CD4-positive, alpha-beta T cell treated with Interleukin-4 for 1 hour (primary cell): ENCODE measurements around the gene HBE1.
"Not testable (repeated sequence)": the region's sequence is repeated elsewhere in the genome, so short reads cannot be mapped to it uniquely, and the experiment has no call there.

ENCODE experiments used
- DNase-seq, 2 donors: peaks; one replicate each; pipeline ENCODE4 v3.0.0-alpha.2; 2020 to 2022

HBE1 gene

DNA sequence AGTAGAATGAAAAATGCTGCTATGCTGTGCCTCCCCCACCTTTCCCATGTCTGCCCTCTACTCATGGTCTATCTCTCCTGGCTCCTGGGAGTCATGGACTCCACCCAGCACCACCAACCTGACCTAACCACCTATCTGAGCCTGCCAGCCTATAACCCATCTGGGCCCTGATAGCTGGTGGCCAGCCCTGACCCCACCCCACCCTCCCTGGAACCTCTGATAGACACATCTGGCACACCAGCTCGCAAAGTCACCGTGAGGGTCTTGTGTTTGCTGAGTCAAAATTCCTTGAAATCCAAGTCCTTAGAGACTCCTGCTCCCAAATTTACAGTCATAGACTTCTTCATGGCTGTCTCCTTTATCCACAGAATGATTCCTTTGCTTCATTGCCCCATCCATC lies 14.9 kb upstream of the HBE1 start:
- DNase-seq: no peak

DNA sequence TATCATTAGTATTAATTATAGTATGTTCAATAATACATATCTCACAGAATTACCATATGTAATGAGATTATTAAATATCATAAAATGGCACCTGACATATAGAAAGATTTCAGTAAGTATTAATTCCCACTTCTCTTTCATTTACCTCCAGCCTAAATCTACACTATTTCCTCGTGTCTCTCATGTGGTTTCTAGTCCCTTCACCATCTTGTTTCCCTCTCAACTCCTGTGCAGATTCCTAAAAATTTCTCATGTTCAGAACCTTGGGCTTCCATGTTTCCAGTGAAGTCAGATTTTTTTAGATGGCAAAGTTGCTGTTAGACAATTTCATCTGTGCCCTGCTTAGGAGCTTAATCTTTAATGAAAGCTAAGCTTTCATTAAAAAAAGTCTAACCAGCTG lies 14.1 kb upstream of the HBE1 start:
- DNase-seq: no peak

DNA sequence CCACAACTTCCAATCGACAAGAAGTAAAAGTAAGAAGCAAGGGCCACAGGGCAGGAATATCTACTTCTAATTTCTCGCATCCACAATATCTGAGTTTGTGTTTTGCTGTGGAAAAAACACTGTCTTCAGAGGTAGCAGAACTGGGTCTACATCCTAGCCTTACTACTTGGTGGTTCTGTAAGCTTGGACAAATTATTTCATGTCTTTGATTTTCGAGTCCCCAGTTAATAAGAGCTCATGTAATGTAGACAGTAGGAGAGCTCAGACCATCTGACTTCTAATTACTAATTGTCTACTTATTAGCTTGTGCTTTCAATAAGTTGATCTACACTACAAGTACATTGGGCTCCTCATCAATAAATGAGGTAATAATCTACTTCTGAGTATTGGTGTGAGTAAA lies 13.3 kb upstream of the HBE1 start:
- no peak for DNase-seq

DNA sequence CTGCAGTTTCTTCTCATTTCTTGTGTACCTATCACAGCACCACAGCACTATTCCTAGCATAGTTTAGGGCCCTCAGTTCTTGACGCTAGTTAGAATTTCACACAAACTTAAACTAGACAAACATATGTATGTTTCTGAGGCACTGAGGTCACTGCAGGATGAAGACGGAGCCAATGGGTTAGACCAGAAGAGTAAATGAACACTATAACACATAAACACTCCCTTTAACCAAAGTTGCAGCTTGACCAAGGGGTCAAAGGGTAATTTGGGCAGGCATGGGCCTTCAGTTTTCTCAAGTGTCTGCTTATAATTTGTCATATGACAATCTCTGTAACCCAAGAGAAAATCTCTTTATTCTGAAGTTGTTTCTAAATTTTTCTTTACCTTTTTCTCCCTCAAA lies 12.9 kb upstream of the HBE1 start:
- no peak for DNase-seq

DNA sequence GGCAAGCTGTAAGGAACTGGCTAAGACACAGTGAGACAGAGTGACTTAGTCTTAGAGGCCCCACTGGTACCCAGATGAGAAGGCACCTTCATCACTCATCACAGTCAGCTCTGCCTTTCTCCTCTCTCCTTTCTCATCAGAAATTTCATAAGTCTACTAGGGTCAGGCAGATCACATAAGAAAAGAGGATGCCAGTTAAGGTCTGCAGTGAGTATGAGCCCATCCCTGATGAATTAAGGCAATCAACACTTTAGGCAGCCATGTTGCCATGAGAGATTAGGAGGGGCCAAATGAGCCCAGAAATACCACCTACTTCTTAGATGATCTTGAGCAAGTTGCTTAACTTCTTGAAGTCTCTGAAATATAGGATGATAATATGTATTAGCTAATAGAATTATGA lies 11.9 kb upstream of the HBE1 start:
- no peak for DNase-seq

DNA sequence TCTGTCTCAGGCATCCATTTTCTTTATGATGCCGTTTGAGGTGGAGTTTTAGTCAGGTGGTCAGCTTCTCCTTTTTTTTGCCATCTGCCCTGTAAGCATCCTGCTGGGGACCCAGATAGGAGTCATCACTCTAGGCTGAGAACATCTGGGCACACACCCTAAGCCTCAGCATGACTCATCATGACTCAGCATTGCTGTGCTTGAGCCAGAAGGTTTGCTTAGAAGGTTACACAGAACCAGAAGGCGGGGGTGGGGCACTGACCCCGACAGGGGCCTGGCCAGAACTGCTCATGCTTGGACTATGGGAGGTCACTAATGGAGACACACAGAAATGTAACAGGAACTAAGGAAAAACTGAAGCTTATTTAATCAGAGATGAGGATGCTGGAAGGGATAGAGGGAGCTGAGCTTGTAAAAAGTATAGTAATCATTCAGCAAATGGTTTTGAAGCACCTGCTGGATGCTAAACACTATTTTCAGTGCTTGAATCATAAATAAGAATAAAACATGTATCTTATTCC lies 10.9 kb upstream of the HBE1 start:
- DNase-seq: peak; percentile 1 to 36

DNA sequence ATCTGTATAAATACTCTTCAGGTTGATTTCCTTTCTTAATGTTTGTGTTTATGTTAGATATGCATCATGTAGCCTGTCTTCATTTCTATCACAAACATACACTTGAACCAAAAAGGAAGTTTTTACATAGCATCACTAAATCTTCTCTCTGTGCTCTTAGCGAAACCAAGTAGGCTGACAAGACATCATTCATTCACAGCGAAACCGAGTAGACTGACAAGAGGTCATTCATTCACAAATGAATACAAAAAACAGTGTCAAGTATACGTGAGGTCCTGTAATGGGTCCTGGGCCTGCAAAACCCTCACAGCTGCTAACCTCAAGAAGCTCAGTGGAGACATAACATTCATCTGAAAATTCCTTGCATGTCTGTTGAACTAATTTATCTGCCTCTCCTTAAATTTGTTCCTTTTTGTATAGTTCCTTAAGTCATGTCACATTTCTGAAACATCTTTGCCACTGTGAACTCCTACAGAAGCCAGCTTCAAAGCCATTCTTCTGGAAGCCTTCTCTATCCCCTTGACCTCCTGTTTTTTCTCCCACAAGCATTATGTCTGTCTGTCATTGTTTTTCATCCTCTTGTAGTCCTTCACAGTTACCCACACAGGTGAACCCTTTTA lies 9.8 kb upstream of the HBE1 start:
- DNase-seq: no peak

DNA sequence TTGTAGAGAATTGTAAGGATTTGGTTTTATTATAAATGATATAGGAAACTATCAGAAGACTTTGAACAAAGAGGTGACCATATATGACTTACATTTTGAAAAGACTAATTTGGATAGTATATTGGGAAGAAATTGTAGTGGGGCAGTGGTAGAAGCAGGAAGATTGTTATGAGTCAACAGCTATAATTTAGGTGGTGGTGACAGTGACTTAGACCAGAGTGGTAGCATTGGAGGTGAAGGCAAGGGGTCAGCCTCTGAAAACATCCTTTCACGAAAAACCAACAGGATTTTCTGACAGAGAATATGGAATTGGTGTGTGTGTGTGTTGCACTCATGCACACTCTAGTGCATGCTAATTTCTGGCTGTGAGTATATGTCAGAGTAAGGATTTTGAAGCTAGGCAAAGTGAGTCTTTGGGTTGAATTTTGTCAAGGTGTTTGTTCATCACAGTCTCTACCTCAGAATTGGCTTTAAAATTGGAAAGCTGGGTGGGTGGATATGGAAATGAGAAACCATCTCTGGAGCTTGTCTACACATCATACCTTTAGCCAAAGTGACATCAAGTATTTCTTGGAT lies 8.2 kb upstream of the HBE1 start:
- DNase-seq: no peak

DNA sequence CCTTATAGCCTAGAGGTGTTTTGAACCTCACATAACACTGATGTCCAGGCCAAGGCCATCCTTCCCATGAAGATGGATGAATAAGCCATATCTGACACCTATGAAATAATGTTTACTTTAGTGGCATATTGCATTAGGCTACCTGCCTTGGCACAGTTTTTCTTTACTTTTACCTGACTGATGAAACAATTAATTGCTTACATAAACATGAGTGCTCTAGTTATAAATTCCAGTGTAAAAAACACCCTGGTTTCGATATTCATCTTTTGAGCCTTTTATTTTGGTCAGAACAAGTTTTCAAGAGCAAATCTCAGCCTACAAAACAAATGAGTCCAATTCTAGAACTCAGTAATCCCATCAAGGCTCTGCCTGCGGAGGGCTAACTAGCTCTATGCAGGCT lies 7.0 kb upstream of the HBE1 start:
- no peak for DNase-seq

DNA sequence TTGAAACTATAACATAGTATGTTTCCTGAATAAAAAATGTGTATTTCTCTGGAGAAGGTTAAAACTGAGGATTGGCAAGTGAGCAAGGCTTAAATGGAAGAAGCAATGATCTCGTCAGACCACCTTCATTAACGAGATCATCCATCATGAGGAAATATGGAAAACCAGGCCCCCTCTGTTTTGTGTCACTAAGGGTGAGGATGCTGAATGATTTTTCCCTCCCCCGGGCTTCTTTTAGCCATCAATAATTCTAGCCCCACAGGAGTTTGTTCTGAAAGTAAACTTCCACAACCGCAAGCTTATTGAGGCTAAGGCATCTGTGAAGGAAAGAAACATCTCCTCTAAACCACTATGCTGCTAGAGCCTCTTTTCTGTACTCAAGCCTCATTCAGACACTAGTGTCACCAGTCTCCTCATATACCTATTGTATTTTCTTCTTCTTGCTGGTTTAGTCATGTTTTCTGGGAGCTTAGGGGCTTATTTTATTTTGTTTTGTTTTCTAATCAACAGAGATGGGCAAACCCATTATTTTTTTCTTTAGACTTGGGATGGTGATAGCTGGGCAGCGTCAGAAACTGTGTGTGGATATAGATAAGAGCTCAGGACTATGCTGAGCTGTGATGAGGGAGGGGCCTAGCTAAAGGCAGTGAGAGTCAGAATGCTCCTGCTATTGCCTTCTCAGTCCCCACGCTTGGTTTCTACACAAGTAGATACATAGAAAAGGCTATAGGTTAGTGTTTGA lies 5.8 kb upstream of the HBE1 start:
- no peak for DNase-seq

DNA sequence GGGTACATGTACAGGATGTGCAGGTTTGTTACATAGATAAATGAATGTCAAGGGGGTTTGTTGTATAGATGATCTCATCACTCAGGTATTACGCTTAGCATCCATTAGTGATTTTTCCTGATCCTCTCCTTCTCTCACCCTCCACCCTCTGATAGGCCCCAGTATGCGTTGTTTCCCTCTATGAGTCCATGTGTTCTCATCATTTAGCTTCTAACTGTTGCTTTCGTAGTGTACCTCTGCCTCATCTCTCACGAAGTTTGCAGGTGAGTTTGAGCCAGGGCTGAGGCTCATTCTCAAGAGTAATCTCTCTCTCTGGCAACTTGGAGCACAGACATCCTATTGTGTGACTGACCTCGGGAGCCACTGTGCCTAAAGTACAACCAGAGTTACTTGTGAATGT lies 4.7 kb upstream of the HBE1 start:
- no peak for DNase-seq

DNA sequence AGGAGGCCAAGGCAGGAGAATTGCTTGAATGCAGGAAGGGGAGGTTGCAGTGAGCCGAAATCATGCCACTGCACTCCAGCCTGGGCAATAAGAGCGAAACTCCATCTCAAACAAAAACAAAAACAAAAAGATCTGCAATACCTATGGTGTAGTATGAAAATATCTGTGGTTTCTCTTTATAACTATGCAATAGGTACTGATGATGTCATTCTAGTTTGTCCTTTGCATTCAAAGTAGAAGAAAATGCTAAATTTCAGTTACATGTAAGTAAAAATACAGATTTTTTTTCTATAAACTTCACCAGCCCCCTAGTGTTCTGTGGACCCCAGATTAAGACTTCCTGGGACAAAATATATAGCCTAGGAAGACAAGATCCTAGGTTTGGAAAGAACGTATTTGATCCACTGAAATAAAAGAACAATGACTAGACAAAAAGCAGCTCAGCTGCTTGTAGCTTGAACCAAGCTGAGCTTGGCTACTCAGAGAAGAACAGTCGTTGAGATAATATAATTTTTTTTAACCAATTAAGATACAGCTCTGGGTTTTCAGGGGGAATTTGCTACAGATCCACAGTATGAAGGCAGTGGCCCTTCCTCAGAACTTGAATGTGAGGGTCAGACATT lies 2.8 kb upstream of the HBE1 start:
- DNase-seq: no peak

DNA sequence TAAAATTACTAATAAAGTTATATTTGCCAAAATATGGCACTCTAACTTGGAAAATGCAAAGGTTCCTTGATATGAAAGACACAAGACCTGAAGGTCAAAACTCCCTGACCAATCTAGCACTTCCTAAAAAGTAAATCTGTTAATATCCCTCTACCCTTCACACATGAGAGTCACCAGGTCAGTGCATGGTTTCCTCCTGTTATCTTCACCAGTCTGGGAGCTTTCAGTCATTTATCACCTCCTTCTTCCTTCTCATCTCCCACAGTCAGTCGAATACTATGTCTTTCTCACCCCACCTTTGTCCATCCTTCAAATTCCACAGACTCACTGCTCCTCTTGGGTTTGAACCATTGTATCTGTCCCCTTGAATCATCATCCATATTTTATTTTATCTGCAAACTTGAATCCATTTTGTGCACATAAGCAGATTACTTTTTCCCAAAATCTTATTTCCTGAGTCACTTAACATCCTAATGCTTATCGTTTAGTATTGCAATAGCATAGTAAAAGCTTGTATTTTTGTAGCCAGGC lies 2.6 kb downstream of the HBE1 start:
- no peak for DNase-seq

DNA sequence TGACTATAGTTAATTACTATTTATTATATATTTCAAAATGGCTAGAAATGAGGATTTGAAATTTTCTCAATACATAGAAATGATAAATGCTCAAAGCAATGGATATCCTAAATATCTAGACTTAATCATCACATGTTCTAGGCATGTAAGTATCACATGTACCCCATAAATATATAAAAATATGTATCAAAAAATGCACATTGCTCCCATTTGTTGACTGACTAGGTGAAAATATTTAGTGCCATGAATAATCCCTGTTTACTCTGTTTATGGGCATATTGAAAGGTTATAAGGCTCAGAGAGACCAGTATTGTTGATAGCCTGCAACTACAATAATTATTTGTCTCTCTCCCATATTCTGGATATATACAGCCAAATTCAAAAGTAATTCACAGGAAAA lies 3.1 kb downstream of the HBE1 start:
- no peak for DNase-seq

DNA sequence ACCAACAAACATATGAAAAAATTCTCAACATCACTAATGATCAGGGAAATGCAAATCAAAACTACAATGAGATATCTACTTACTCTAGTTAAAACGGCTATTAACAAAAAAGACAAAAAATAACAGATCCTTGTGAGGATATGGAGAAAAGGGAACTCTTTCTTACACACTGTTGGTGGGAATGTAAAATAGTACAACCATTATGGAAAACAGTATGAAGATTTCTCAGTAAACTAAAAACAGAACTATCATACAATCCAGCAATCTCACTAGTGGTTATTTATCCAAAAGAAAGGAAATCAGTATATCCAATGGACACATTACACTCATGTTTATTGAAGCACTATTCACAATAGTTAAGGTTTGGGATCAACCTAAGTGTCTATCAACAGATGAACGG lies 3.9 kb downstream of the HBE1 start:
- no peak for DNase-seq

DNA sequence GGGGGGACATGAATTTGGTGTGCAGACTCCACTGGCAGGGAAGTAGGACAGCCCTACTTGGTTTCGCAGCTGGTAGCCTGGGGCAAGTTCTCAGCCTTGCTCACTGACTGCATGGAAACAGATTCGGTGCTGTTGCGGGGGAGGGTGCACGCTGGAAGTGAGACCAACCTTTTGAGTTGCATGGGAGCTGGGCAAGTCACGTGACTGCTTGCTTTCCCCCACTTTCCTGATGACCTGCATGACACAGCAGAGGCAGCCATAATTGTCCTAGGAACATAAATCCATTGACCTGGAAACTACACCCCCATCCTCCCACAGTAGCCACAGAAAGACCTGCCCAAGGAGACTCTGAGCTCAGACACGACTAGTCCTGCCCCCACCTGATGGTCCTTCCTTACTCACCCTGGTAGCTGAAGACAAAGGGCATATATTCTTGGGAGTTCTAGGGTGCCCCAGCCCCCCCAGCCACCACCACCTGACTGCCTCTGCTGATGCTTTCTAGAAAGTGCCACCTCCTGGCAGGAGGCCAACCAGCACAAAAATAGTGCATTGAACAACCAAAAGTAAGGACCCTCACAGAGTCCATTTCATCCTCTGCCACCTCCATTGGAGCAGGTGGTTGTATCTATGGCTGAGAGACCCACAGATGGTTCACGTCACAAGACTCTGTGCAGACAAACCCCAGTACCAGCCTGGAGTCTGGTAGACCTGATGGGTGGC lies 11.0 kb downstream of the HBE1 start:
- DNase-seq: no peak

DNA sequence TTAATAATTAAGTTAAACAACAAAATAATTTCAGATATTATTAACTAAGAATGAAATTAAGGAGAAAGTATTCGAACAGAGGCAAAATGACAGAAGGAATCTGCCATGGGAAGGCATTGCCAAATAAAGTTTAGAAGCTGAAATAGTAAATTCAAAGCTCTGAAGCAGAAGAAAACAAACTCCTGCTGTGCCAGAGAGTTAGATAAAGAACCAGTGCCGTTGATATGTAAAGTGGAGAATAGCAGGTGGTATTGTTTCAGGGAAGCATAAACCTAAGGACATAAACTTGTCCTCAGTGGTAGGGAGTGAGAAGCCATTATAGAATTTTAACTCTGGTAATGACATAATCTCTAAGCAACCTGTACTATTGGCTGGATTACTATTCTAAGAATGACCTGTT lies 12.4 kb downstream of the HBE1 start:
- no peak for DNase-seq

DNA sequence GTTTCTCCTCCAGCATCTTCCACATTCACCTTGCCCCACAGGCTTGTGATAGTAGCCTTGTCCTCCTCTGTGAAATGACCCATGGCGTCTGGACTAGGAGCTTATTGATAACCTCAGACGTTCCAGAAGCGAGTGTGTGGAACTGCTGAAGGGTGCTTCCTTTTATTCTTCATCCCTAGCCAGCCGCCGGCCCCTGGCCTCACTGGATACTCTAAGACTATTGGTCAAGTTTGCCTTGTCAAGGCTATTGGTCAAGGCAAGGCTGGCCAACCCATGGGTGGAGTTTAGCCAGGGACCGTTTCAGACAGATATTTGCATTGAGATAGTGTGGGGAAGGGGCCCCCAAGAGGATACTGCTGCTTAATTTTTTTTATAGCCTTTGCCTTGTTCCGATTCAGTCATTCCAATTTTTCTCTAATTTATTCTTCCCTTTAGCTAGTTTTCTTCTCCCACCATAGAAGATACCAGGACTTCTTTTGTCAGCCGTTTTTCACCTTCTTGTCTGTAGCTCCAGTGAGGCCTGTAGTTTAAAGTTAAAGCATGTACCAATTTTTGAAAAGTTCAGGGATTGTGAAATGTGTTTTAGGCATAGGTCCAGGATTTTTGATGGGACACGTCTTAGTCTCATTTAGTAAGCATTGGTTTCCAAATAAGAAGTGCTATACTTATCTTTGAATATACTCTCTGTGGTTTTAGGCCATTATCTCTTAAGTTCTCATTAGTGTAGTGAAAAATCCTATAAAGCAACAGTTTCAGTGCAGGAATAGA lies 14.9 kb downstream of the HBE1 start, which contains the start of gene HBG2:
Gene HBG2, minus strand, starts transcription at position 136 of the 768 bp plus-strand sequence. Its CDS starts 53 bp downstream, at position 83.
- not testable (repeated sequence) for DNase-seq

DNA sequence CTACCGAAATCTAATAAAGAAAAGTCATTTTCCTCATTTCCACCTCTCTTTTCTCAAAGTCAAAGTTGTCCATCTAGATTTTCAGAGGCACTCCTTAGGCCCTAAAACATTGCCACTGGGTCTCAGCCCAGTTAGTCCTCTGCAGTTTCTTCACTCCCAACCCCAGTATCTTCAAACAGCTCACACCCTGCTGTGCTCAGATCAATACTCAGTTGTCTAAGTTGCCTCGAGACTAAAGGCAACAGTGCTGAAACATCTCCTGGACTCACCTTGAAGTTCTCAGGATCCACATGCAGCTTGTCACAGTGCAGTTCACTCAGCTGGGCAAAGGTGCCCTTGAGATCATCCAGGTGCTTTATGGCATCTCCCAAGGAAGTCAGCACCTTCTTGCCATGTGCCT lies 15.7 kb downstream of the HBE1 start:
- not testable (repeated sequence) for DNase-seq

DNA sequence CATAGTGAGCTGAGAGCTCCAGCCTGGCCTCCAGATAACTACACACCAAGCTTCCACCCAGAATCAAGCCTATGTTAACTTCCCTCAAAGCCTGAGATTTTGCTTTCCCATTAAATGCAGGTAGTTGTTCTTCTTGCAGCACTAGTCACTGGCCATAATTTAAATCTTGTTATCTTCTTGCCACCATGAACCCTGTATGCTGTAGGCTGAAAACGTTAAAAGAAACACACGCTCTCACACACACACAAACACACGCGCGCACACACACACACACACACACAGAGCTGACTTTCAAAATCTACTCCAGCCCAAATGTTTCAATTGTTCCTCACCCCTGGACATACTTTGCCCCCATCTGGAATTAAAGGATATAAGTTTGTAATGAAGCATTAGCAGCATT lies 16.3 kb downstream of the HBE1 start:
- DNase-seq: not testable (repeated sequence)

DNA sequence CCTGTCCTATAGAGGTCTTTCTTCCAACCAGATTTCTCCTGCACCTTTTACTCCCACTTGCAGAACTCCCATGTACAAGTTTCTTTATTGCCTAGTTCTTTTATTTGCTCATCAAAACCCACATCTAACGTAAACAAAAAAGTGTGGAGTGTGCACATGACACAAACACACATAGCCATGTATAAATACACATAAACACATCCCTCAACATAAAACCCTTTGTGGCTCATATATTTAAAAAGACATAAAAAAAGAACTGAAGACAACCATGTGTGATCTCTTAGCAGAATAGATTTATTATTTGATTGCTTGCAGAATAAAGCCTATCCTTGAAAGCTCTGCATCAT lies 16.9 kb downstream of the HBE1 start:
- DNase-seq: no peak
